ENCODE data around the gene PSTPIP1.

PSTPIP1 gene

DNA sequence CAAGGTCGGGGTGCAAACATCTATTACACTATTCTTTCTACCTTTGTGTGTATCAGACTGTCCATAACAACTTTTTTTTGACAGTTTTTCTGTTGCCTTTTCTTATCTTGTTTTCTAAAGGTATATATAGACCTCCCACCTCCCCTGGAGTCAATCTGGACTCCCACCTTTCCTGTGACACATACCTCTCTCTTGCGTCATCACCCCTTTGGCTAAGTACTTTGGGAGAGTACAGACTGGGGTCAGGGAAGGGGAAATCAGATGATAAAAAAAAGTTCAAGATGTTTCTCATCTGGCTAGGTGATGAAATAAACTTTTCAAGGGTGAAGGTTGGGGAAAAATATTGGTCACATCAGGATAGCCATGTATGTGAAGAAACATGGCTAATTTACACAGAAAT is 58.8 kb downstream of the PSTPIP1 start:
- DNase-seq (ENCODE audit: low spot score), result no peak
- TF ChIP-seq, protein P1, sequence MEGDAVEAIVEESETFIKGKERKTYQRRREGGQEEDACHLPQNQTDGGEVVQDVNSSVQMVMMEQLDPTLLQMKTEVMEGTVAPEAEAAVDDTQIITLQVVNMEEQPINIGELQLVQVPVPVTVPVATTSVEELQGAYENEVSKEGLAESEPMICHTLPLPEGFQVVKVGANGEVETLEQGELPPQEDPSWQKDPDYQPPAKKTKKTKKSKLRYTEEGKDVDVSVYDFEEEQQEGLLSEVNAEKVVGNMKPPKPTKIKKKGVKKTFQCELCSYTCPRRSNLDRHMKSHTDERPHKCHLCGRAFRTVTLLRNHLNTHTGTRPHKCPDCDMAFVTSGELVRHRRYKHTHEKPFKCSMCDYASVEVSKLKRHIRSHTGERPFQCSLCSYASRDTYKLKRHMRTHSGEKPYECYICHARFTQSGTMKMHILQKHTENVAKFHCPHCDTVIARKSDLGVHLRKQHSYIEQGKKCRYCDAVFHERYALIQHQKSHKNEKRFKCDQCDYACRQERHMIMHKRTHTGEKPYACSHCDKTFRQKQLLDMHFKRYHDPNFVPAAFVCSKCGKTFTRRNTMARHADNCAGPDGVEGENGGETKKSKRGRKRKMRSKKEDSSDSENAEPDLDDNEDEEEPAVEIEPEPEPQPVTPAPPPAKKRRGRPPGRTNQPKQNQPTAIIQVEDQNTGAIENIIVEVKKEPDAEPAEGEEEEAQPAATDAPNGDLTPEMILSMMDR (IDR thresholded peaks at IDR 0.05; ENCODE audit: extremely low read depth, missing control alignments), result no peak

DNA sequence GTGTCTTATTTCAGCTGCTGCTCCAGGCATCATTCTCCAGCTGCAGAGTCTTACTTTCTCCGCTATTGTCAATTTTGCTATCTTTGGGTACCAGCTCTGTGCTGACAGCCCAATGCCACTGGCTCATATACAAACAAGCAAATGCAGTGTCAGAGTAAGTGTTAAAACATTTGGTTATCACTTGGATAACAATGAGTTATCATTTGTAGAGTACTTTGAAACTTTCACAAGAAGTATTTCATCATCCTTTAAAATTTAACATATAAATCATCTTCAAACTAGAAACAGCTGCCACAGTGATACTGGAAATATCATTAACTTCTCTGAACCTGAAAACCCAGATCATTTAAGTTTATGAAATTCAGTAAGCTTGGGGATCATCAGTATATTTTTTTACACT is 62.1 kb downstream of the PSTPIP1 start:
- TF ChIP-seq, protein P1 (IDR thresholded peaks at IDR 0.05; ENCODE audit: extremely low read depth, missing control alignments), result no peak
- no peak for DNase-seq (ENCODE audit: low spot score)

DNA sequence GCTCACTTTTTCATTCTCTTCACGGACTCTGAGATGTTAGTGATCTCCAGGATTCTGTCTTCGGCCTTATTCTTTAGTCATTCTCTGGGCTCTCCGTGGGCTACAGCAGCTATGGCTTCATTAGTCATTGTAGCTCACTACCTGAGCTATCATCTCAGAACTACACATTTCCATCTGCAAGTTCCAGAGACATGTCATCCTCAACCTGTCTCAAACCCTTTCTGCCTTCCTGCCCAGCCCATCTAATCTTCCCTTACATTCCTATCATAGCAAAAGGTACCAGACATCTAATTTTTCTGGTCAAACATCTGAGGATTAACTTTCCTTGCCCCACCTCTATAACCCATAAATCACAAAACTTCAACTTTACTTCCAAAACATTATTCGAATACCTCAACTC is 62.8 kb downstream of the PSTPIP1 start:
- TF ChIP-seq, protein P1 (IDR thresholded peaks at IDR 0.05; ENCODE audit: extremely low read depth, missing control alignments), result no peak
- no peak for DNase-seq (ENCODE audit: low spot score)

DNA sequence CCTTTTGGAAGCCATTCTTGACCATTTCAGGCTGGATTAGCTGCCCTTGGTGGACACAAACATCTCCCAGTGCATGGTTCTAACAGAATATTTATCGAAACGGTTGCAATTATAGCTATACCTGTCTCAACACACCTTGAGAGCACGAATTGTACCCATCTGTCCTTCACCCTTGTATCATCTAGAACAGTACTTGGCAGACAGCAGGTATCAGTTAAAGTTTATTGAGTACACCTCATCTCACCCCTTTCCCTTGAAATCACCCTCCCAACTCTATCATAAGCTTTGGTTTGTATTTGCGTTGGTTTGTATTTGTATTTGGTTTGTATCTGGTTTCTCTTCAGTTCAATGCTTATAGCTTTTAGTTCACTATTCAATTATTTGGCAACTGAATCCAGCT is 63.5 kb downstream of the PSTPIP1 start:
- TF ChIP-seq, protein P1 (IDR thresholded peaks at IDR 0.05; ENCODE audit: extremely low read depth, missing control alignments), result no peak
- no peak for DNase-seq (ENCODE audit: low spot score)

DNA sequence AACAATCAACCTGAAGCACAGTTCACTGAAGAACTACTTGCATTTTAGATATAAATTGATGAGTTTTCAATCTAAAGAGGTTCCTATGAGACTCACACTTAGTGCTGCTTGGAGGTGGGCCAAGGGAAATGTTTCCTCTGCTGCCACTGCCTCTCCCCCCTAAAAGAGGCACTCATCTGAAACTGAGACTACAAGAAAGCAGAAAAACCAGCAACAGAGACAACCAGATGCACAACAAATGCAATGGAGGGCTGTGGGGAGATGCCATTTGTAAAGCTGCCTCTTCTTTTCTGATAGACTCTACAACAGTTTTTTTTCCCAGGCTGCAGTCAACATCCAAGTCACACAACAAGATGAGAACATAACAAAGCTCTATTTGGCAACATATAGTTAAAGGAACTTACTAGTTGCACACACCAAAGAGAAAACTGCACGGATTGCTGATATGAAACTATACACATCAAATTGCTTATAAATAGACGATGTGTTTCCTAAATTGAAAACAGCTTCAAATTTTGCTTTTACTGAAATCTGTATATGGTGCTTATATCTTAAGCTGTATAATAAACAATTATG is 64.9 kb downstream of the PSTPIP1 start:
- no peak for DNase-seq (ENCODE audit: low spot score)
- TF ChIP-seq, protein P1 (IDR thresholded peaks at IDR 0.05; ENCODE audit: extremely low read depth, missing control alignments), result no peak

DNA sequence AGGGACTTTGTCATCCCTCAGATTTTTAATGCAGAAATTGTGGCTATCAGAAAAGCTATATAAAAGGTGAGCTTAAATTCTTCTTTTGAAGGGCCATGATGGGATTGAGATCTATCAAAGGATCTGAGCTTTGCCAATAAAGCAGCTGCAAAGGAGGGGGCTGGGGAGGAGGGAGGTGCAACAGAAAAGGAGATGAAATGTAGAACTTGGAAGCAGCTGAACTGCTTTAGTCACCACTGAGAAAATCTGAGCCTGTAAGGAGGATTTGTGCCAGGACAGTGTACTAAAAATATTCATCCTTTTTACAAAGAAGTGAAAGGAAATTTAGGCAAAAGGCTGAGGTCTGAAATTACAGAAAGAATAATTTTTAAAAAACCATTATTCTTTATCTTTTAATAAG is 65.6 kb downstream of the PSTPIP1 start:
- TF ChIP-seq, protein P1 (IDR thresholded peaks at IDR 0.05; ENCODE audit: extremely low read depth, missing control alignments), result no peak
- DNase-seq (ENCODE audit: low spot score), result no peak

DNA sequence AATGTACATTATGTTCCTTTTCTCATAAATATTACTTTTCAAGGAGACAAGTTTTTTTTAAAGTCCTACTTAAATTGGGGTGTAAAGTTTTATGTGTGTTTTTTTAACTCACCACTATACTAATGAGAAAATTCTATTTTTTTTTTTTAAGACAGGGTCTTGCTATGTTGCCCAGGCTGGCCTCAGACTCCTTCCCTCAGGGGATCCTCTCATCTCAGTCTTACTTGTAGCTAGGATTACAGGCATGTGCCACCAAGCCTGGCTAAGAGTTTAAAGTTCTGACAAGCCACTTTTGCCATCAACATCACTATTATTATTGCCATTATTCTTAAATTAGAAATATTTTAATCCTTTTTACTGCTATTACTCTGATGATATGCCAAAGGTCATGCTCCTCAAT is 68.3 kb downstream of the PSTPIP1 start:
- TF ChIP-seq, protein P1 (IDR thresholded peaks at IDR 0.05; ENCODE audit: extremely low read depth, missing control alignments), result no peak
- DNase-seq (ENCODE audit: low spot score), result no peak
